Keratinocyte (primary cell): ENCODE data around the gene SPTLC2.

Source experiments
- CTCF ChIP-seq, 3 experiments: IDR thresholded peaks in 1 of 3; conservative IDR thresholded peaks in 1 of 3; optimal IDR thresholded peaks in 1 of 3; 2 replicates in 2 of 3; 3 replicates in 1 of 3; pipeline versions ENCODE3 to v1.5.1; 2011; ENCODE audit warnings: low read length in 3 of 3, mild to moderate bottlenecking in 3 of 3, moderate library complexity in 2 of 3, control low read depth in 1 of 3, inconsistent platforms in 1 of 3; ENCODE audit not compliant: insufficient read depth in 2 of 3; ENCODE audit errors: extremely low read depth in 1 of 3
- EZH2 ChIP-seq: IDR thresholded peaks from one replicate; pipeline ENCODE4 v1.6.1; 2012; ENCODE audit warnings: inconsistent platforms, mild to moderate bottlenecking, low read length, moderate library complexity

- TF ChIP-seq CTCF (optimal IDR thresholded peaks at IDR 0.05 in 1 of 3, IDR thresholded peaks at IDR 0.05 in 1 of 3, conservative IDR thresholded peaks at IDR 0.05 in 1 of 3; ENCODE audit: extremely low read depth in 1 of 3, insufficient read depth in 2 of 3, low read length in 3 of 3) (no peak), EZH2 (no peak)
Observed at GRCh38 chr14:77565289-77565993, 51.0 kb downstream of the SPTLC2 start.
